CD8-positive, alpha-beta memory T cell (primary cell): ENCODE measurements around the gene AKAP7. TPM values are rescaled to one million over a fixed set of nuclear protein-coding genes. Genes with fewer than 3 reads are reported as not detected.

Experiments
- CTCF ChIA-PET: fragments of 350-600 bp; sonication (Branson Sonifier 250); formaldehyde crosslinking; loops from one replicate; lab custom pipeline; 2021; ENCODE audit warnings: antibody characterized with exemption; lab: Charles Lee
- POLR2A ChIA-PET: fragments of 350-600 bp; sonication (Branson Sonifier 250); formaldehyde crosslinking; loops from one replicate; lab custom pipeline; 2021; ENCODE audit warnings: antibody characterized with exemption; lab: Charles Lee
- DNase-seq, 5 donors: peaks; one replicate each; pipeline versions ENCODE4 v3.0.0 to v3.0.0-alpha.2; 2020 to 2022; ENCODE audit warnings: mixed read lengths in 1 of 5
- H3K27ac ChIP-seq: one replicate; pipeline ENCODE4 v1.7.0; 2013; ENCODE audit warnings: low read depth, mild to moderate bottlenecking, low read length, moderate library complexity
- H3K27me3 ChIP-seq: 2 replicates; pipeline ENCODE4 v1.7.0; 2013; ENCODE audit warnings: low read length, mild to moderate bottlenecking; ENCODE audit not compliant: insufficient read depth, poor library complexity, severe bottlenecking
- H3K36me3 ChIP-seq: 2 replicates; pipeline ENCODE4 v1.7.0; 2013; ENCODE audit warnings: mild to moderate bottlenecking, low read length, moderate library complexity; ENCODE audit not compliant: insufficient read depth
- H3K4me1 ChIP-seq: 2 replicates; pipeline ENCODE4 v1.7.0; 2013; ENCODE audit warnings: mild to moderate bottlenecking, low read length, moderate library complexity; ENCODE audit not compliant: insufficient read depth
- H3K4me3 ChIP-seq: 2 replicates; pipeline ENCODE4 v1.7.0; 2013; ENCODE audit warnings: mild to moderate bottlenecking, low read length
- H3K9me3 ChIP-seq: 2 replicates; pipeline ENCODE4 v1.7.0; 2013; ENCODE audit warnings: mild to moderate bottlenecking, low read length
- H3K27ac Mint-ChIP-seq, 8 donors: one replicate each; pipeline ENCODE4 v1.8.0; 2020 to 2021; ENCODE audit warnings: mixed read lengths in 8 of 8, mild to moderate bottlenecking in 6 of 8, inconsistent platforms in 3 of 8, moderate library complexity in 3 of 8
- H3K27me3 Mint-ChIP-seq, 2 donors: one replicate each; pipeline ENCODE4 v1.8.0; 2020 to 2021; ENCODE audit warnings: mixed read lengths in 2 of 2, mild to moderate bottlenecking in 1 of 2, moderate library complexity in 1 of 2
- H3K36me3 Mint-ChIP-seq, 3 donors: one replicate each; pipeline ENCODE4 v1.8.0; 2020 to 2021; ENCODE audit warnings: mixed read lengths in 3 of 3, inconsistent platforms in 1 of 3, mild to moderate bottlenecking in 1 of 3
- H3K4me1 Mint-ChIP-seq, 3 donors: one replicate each; pipeline ENCODE4 v1.8.0; 2020 to 2021; ENCODE audit warnings: mixed read lengths in 3 of 3, inconsistent platforms in 1 of 3, mild to moderate bottlenecking in 1 of 3
- H3K4me3 Mint-ChIP-seq, 7 donors: one replicate each; pipeline ENCODE4 v1.8.0; 2020 to 2021; ENCODE audit warnings: mixed read lengths in 7 of 7, mild to moderate bottlenecking in 6 of 7, moderate library complexity in 4 of 7, inconsistent platforms in 2 of 7
- H3K9me3 Mint-ChIP-seq, 5 donors: one replicate each; pipeline ENCODE4 v1.8.0; 2020 to 2022; ENCODE audit warnings: mixed read lengths in 5 of 5, mild to moderate bottlenecking in 3 of 5, moderate library complexity in 2 of 5, inconsistent platforms in 1 of 5
- polyA plus RNA-seq: library from polyadenylated mRNA; unstranded; fragments of 300-500 nt; fragmentation: Illumina TruSeq; gene quantifications from one replicate; pipeline ENCODE4 v1.2.3, GENCODE V29; 2021
- total RNA-seq, 2 experiments: library from RNA; stranded (reverse); gene quantifications; one replicate each; pipeline ENCODE4 v1.2.3, GENCODE V29; 2021

Gene AKAP7
- total and polyA plus RNA-seq, 3 experiments from 2014 or later, result 4.3 to 17.3 (median 4.8) TPM

GRCh38 chr6:131124336-131125071 is 10.8 kb upstream of the AKAP7 start:
- Histone ChIP-seq H3K4me1 (no peaks in the 10 kb centered on the region), H3K4me3 (no peak overlapping the region), H3K27me3 (no peaks in the 10 kb centered on the region), H3K9me3 (no peaks in the 10 kb centered on the region), H3K36me3 (no peaks in the 10 kb centered on the region), H3K27ac (no peak overlapping the region)
- no peak for DNase-seq
- H3K36me3 Mint-ChIP-seq, result no peaks in the 10 kb centered on the region
- H3K9me3 Mint-ChIP-seq, result no peaks in the 10 kb centered on the region
- POLR2A ChIA-PET, result no interaction called here
- CTCF ChIA-PET, result no interaction called here
- H3K27me3 Mint-ChIP-seq, result peaks cover 10 to 33% of the 10 kb centered on the region in 2 donors
- peak overlapping the region in 1 of 8 donors; percentile 32 for H3K27ac Mint-ChIP-seq
- H3K4me1 Mint-ChIP-seq, result no peaks in the 10 kb centered on the region
- no peak overlapping the region for H3K4me3 Mint-ChIP-seq

- no peaks in the 10 kb centered on the region for H3K9me3 Mint-ChIP-seq
- DNase-seq, result no peak
- ChIA-PET POLR2A (no interaction called here), CTCF (no interaction called here)
- H3K4me1 Mint-ChIP-seq, result no peaks in the 10 kb centered on the region
- no peak overlapping the region for H3K4me3 Mint-ChIP-seq
- H3K27ac Mint-ChIP-seq, result no peak overlapping the region
- Histone ChIP-seq H3K4me1 (no peaks in the 10 kb centered on the region), H3K27me3 (no peaks in the 10 kb centered on the region), H3K9me3 (no peaks in the 10 kb centered on the region), H3K27ac (no peak overlapping the region), H3K36me3 (no peaks in the 10 kb centered on the region), H3K4me3 (no peak overlapping the region)
- no peaks in the 10 kb centered on the region for H3K36me3 Mint-ChIP-seq
- peaks cover 10 to 33% of the 10 kb centered on the region in 2 donors for H3K27me3 Mint-ChIP-seq
Measured at GRCh38 chr6:131125431-131125830, 9.8 kb upstream of the AKAP7 start.

- H3K27ac Mint-ChIP-seq, result no peak overlapping the region
- Histone ChIP-seq H3K27ac (no peak overlapping the region), H3K36me3 (no peaks in the 10 kb centered on the region), H3K27me3 (no peaks in the 10 kb centered on the region), H3K9me3 (no peaks in the 10 kb centered on the region), H3K4me1 (peaks cover 6% of the 10 kb centered on the region), H3K4me3 (no peak overlapping the region)
- H3K4me3 Mint-ChIP-seq, result no peak overlapping the region
- peaks cover 0 to under 1% (median 0%) of the 10 kb centered on the region in 3 donors for H3K36me3 Mint-ChIP-seq
- H3K27me3 Mint-ChIP-seq, result peaks cover 10 to 23% of the 10 kb centered on the region in 2 donors
- no peak for DNase-seq
- H3K9me3 Mint-ChIP-seq, result no peaks in the 10 kb centered on the region
- H3K4me1 Mint-ChIP-seq, result peaks cover 4 to 11% (median 4%) of the 10 kb centered on the region in 3 donors
- ChIA-PET CTCF (interaction anchor here (1.0 to 1.5 kb wide), 4 partner anchors 13 to 418 kb away, joined by 3 to 4 read pairs (median 3); no protein-coding TSS in a partner anchor), POLR2A (no interaction called here)
Measured at GRCh38 chr6:131129689-131130553, 5.3 kb upstream of the AKAP7 start.

GRCh38 chr6:131130554-131130940 is 4.7 kb upstream of the AKAP7 start:
- H3K36me3 ChIP-seq, result no peaks in the 10 kb centered on the region
- H3K4me1 ChIP-seq, result peaks cover 7% of the 10 kb centered on the region
- Mint-ChIP-seq H3K27ac (no peak overlapping the region), H3K4me3 (no peak overlapping the region), H3K36me3 (peaks cover 0 to 2% (median 0%) of the 10 kb centered on the region in 3 donors), H3K9me3 (no peaks in the 10 kb centered on the region), H3K4me1 (peaks cover 6 to 13% (median 7%) of the 10 kb centered on the region in 3 donors), H3K27me3 (peaks cover 10 to 21% of the 10 kb centered on the region in 2 donors)
- ChIA-PET POLR2A (no interaction called here), CTCF (interaction anchor here (1.0 to 1.2 kb wide), 2 partner anchors 14 to 245 kb away, joined by 3 to 4 read pairs; no protein-coding TSS in a partner anchor)
- H3K4me3 ChIP-seq, result no peak overlapping the region
- H3K27ac ChIP-seq, result no peak overlapping the region
- DNase-seq, result no peak
- no peaks in the 10 kb centered on the region for H3K9me3 ChIP-seq
- H3K27me3 ChIP-seq, result no peaks in the 10 kb centered on the region

- Histone ChIP-seq H3K27me3 (no peaks in the 10 kb centered on the region), H3K27ac (no peak overlapping the region), H3K4me3 (no peak overlapping the region), H3K36me3 (no peaks in the 10 kb centered on the region), H3K4me1 (peaks cover 12% of the 10 kb centered on the region), H3K9me3 (no peaks in the 10 kb centered on the region)
- Mint-ChIP-seq H3K4me3 (no peak overlapping the region), H3K36me3 (peaks cover 0 to 7% (median 0%) of the 10 kb centered on the region in 3 donors), H3K9me3 (no peaks in the 10 kb centered on the region), H3K27me3 (peaks cover 10 to 11% of the 10 kb centered on the region in 2 donors), H3K4me1 (peaks cover 15 to 23% (median 17%) of the 10 kb centered on the region in 3 donors), H3K27ac (no peak overlapping the region)
- ChIA-PET POLR2A (no interaction called here), CTCF (no interaction called here)
- DNase-seq, result no peak
Measured at GRCh38 chr6:131132360-131132759, 2.9 kb upstream of the AKAP7 start.

- Mint-ChIP-seq H3K9me3 (no peaks in the 10 kb centered on the region), H3K4me3 (peak overlapping the region; percentile 86 to 95 (median 91)), H3K4me1 (peaks cover 15 to 35% (median 17%) of the 10 kb centered on the region in 3 donors), H3K27me3 (peaks cover 4 to 7% of the 10 kb centered on the region in 2 donors), H3K36me3 (peaks cover 0 to 7% (median 0%) of the 10 kb centered on the region in 3 donors), H3K27ac (peak overlapping the region in 6 of 8 donors; percentile 52 to 97 (median 88))
- DNase-seq, result no peak
- Histone ChIP-seq H3K9me3 (no peaks in the 10 kb centered on the region), H3K27ac (no peak overlapping the region), H3K4me3 (peak overlapping the region; percentile 48), H3K36me3 (no peaks in the 10 kb centered on the region), H3K27me3 (no peaks in the 10 kb centered on the region), H3K4me1 (peaks cover 12% of the 10 kb centered on the region)
- ChIA-PET POLR2A (interaction anchor here (0.9 kb wide), 1 partner anchor 64 kb away, joined by 3 read pairs; no protein-coding TSS in a partner anchor), CTCF (no interaction called here)
Measured at GRCh38 chr6:131134220-131134979, 867 bp upstream of the AKAP7 start.

GRCh38 chr6:131134980-131135243 is 355 bp upstream of the AKAP7 start:
- Mint-ChIP-seq H3K36me3 (peaks cover 0 to 7% (median 0%) of the 10 kb centered on the region in 3 donors), H3K9me3 (no peaks in the 10 kb centered on the region), H3K27me3 (peaks cover 4 to 7% of the 10 kb centered on the region in 2 donors), H3K4me3 (peak overlapping the region; percentile 86 to 95 (median 91)), H3K27ac (peak overlapping the region; percentile 73 to 97 (median 89)), H3K4me1 (peaks cover 17 to 41% (median 18%) of the 10 kb centered on the region in 3 donors)
- H3K4me1 ChIP-seq, result peaks cover 12% of the 10 kb centered on the region
- H3K9me3 ChIP-seq, result no peaks in the 10 kb centered on the region
- DNase-seq, result no peak
- peak overlapping the region; percentile 22 for H3K27ac ChIP-seq
- ChIA-PET CTCF (interaction anchor here (1.0 kb wide), 1 partner anchor 399 kb away, joined by 3 read pairs; no protein-coding TSS in a partner anchor), POLR2A (no interaction called here)
- H3K36me3 ChIP-seq, result no peaks in the 10 kb centered on the region
- no peaks in the 10 kb centered on the region for H3K27me3 ChIP-seq
- peak overlapping the region; percentile 48 for H3K4me3 ChIP-seq
